H1 (cell line): Measurements from ENCODE around the gene JAG1. TPM values are rescaled to one million over a fixed set of nuclear protein-coding genes. Genes with fewer than 3 reads are reported as not detected.

Experiments used
- TEAD4 ChIP-seq: IDR thresholded peaks from 2 replicates; pipeline ENCODE4 v1.6.1; 2012; ENCODE audit warnings: low read depth, low read length, inconsistent platforms, mixed read lengths
- ZNF274 ChIP-seq: IDR thresholded peaks from 2 replicates; pipeline ENCODE4 v1.7.0; 2012; ENCODE audit warnings: low read length, borderline replicate concordance; ENCODE audit errors: extremely low read depth
- polyA plus RNA-seq, 7 experiments: library from polyadenylated mRNA; depleted of rRNA in 3 of 7; stranded (reverse) in 5 of 7; unstranded in 2 of 7; fragments of >200 nt in 5 of 7; fragments of 200-250 nt in 2 of 7; gene quantifications; 1 replicate in 5 of 7; 2 replicates in 1 of 7; 4 replicates in 1 of 7; pipeline versions ENCODE4 v1.2.1 to v1.2.3, GENCODE V29; 2011 to 2013; ENCODE audit warnings: missing spikeins in 2 of 7, mixed read lengths in 2 of 7
- total RNA-seq: library from RNA; stranded (reverse); fragmentation: NEBNext Ultra II Directional; extraction: Animal tissue kit (Norgen Biotek cat#: 25700); gene quantifications from 2 replicates; pipeline ENCODE4 v1.2.1, GENCODE V29; 2021

Gene JAG1
- total and polyA plus RNA-seq, 2 of the 8 experiments (the other 6 are each of a cell fraction or from before 2014, with no cell fraction given) = 13.5 to 27.3 TPM

DNA sequence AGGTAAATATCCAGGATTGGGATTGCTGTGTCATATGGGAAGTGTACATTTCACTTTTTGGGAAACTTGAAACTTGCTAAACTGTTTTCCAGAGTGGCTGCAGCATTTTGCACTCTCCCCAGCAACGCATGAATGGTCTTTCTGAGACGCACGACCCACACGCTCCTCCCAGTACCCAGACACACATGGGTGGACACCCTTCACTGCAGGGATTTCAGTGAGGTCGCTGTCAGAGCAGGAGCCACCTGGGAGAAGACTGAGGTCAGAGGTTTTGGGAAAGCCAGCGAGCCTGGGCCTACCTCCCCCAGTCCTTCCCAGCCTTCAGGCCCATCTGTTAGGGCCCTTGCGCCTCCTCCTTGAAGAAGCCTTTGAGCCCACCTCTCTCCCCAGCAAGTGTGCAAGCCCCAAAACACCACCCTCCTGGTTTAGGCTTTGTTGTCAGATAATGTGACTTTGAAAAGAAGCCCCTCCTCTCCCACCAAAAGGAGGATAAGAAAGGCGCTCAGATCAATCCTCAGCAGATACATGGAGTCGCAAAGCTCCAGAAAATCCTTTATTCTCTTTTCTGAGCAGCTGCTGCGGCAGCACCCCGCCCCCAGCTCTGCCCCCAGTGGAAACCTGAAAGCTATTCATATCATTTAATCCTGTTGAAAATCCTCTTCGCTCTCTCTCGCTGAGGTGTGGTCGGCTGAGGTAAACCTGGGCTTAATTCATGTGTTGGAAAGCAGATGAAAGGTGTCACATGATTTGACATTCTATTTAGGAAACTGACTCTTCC, 12.7 kb upstream of the JAG1 start (continued):
- TF ChIP-seq ZNF274 (no peak), TEAD4 (no peak)
